ENCODE data around the gene CACNG3. TPM values are rescaled to one million over a fixed set of nuclear protein-coding genes. Genes with fewer than 3 reads are reported as not detected.
"Not testable (repeated sequence)": the region's sequence is repeated elsewhere in the genome, so short reads cannot be mapped to it uniquely, and the experiment has no call there.

The CACNG3 gene
- total RNA-seq, 2 donors from 2014 or later, result not detected

DNA sequence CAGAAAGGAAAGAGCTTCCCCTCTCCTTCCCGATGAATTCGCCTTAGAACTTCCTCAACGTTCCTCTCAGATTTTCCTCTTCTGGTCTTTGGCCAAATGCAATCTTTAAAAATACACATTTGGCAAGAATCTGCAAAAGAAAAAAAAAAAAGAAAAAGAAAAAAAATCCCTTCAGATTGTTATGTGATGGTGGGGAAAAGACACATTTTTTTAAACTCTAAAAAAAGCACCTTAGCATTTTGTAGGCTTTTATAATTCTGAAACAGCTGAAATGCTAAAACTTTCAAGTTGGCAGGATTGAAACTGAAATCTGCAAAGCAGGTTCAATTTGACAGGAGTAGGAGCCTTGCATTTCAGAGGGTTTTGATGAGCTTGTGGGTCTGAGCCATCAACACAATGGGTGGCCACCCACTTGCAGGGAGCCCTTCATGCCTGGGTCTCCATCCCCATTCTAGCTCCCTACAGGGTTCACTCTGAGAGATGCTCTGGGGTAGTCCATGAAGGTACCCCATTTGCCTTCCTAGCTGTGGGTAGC lies 33.1 kb downstream of the CACNG3 start:
- intact Hi-C loops (cut with DNase I), result no loop called here
- H3K36me3 ChIP-seq, result no peaks in the 10 kb centered on the region
- no peaks in the 10 kb centered on the region for H3K4me1 ChIP-seq (replicated peaks)
- H3K4me3 ChIP-seq, result no peak overlapping the region
- no peak overlapping the region for H3K27ac ChIP-seq
- H3K9me3 ChIP-seq, result no peaks in the 10 kb centered on the region
- no peak for DNase-seq (ENCODE audit: low spot score)
- TF ChIP-seq POLR2A (IDR thresholded peaks at IDR 0.05), result no peak
- TF ChIP-seq, protein P1, sequence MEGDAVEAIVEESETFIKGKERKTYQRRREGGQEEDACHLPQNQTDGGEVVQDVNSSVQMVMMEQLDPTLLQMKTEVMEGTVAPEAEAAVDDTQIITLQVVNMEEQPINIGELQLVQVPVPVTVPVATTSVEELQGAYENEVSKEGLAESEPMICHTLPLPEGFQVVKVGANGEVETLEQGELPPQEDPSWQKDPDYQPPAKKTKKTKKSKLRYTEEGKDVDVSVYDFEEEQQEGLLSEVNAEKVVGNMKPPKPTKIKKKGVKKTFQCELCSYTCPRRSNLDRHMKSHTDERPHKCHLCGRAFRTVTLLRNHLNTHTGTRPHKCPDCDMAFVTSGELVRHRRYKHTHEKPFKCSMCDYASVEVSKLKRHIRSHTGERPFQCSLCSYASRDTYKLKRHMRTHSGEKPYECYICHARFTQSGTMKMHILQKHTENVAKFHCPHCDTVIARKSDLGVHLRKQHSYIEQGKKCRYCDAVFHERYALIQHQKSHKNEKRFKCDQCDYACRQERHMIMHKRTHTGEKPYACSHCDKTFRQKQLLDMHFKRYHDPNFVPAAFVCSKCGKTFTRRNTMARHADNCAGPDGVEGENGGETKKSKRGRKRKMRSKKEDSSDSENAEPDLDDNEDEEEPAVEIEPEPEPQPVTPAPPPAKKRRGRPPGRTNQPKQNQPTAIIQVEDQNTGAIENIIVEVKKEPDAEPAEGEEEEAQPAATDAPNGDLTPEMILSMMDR (IDR thresholded peaks at IDR 0.05), result no peak
- no peak for TF ChIP-seq POLR2AphosphoS5 (IDR thresholded peaks at IDR 0.05)
- H3K27me3 ChIP-seq (replicated peaks; ENCODE audit: insufficient read depth), result no peaks in the 10 kb centered on the region
- WGBS, result 71% methylated on average over 3 of the region's 3 CpGs

DNA sequence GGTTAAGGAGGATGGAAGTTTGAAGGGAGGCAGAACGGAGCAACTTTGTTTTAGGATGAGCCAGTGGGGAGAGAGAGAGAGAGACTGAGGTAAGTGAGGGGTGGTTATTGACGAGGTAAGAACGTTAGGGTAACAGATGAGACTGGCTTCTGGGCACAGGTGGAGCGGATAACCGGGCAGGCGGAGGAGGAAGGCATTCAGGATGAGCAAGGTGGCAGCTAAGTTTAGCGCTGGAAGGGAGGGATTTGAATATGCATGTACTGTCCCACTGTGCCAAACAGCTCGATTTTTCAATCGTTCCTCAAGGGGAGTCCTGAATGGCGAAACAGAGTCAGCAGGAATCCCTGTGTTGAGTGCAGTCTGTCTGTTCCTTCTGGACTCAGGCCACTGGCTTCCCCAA lies 35.8 kb downstream of the CACNG3 start:
- Histone ChIP-seq H3K4me3 (no peak overlapping the region), H3K9me3 (no peaks in the 10 kb centered on the region), H3K4me1 (replicated peaks) (no peaks in the 10 kb centered on the region), H3K27ac (no peak overlapping the region), H3K36me3 (no peaks in the 10 kb centered on the region), H3K27me3 (replicated peaks; ENCODE audit: insufficient read depth) (no peaks in the 10 kb centered on the region)
- no peak for DNase-seq (ENCODE audit: low spot score)
- TF ChIP-seq POLR2A (IDR thresholded peaks at IDR 0.05) (no peak), POLR2AphosphoS5 (IDR thresholded peaks at IDR 0.05) (no peak)
- 54% methylated on average over 10 of the region's 10 CpGs for WGBS
- intact Hi-C loops (cut with DNase I), result no loop called here

DNA sequence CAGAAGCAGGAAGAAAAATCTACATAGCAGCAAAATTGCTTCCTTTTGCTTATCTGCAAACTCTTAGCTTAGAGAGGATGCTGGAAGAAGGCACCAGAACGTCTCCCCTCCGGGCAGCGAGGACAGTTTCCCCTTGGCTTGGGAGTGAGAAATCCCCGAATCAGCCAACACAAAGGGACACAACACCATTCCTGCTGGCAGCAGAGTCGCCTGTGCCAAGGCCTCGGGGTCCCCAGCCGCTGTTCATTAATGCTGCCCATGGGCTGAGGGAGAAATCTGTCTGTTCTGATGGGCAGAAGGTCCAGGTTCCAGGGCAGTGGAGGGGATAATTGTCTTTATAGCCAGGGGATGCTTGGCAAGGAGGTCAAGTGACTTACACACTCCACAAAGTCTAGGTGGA lies 38.0 kb downstream of the CACNG3 start:
- 80% methylated on average over 7 of the region's 7 CpGs for WGBS
- no peaks in the 10 kb centered on the region for H3K9me3 ChIP-seq
- intact Hi-C loops (cut with DNase I), result no loop called here
- H3K4me3 ChIP-seq, result no peak overlapping the region
- no peak overlapping the region for H3K27ac ChIP-seq
- DNase-seq (ENCODE audit: low spot score), result no peak
- TF ChIP-seq POLR2A (IDR thresholded peaks at IDR 0.05), result no peak
- TF ChIP-seq, protein P1 (IDR thresholded peaks at IDR 0.05), result no peak
- no peak for TF ChIP-seq POLR2AphosphoS5 (IDR thresholded peaks at IDR 0.05)
- no peaks in the 10 kb centered on the region for H3K4me1 ChIP-seq (replicated peaks)
- no peaks in the 10 kb centered on the region for H3K27me3 ChIP-seq (replicated peaks; ENCODE audit: insufficient read depth)
- no peaks in the 10 kb centered on the region for H3K36me3 ChIP-seq

DNA sequence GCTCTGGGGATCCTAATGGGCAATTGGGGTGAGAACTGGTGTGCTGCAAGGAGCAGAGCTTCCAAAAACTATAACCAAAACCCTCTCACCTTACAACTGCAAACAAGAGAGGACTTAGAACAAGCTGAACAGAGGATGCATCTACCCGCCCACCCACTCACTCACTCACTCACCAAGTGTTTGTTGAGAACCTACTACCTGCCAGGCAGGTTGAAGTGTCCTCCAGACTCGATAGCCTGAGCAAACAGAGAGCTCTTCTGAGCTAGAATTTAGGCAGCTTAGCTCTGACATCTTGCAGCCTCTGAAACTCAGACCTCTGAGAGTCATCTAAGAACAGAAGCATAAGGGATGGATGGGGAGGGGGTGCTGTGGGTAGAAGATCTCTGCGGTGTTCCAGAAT lies 41.2 kb downstream of the CACNG3 start:
- Histone ChIP-seq H3K9me3 (no peaks in the 10 kb centered on the region), H3K4me3 (no peak overlapping the region), H3K27ac (no peak overlapping the region), H3K36me3 (no peaks in the 10 kb centered on the region), H3K4me1 (replicated peaks) (no peaks in the 10 kb centered on the region), H3K27me3 (replicated peaks; ENCODE audit: insufficient read depth) (no peaks in the 10 kb centered on the region)
- TF ChIP-seq POLR2A (IDR thresholded peaks at IDR 0.05) (no peak), POLR2AphosphoS5 (IDR thresholded peaks at IDR 0.05) (no peak)
- TF ChIP-seq, protein P1 (IDR thresholded peaks at IDR 0.05), result no peak
- no peak for DNase-seq (ENCODE audit: low spot score)
- intact Hi-C loops (cut with DNase I), result no loop called here
- WGBS, result 48% methylated on average over 3 of the region's 3 CpGs

DNA sequence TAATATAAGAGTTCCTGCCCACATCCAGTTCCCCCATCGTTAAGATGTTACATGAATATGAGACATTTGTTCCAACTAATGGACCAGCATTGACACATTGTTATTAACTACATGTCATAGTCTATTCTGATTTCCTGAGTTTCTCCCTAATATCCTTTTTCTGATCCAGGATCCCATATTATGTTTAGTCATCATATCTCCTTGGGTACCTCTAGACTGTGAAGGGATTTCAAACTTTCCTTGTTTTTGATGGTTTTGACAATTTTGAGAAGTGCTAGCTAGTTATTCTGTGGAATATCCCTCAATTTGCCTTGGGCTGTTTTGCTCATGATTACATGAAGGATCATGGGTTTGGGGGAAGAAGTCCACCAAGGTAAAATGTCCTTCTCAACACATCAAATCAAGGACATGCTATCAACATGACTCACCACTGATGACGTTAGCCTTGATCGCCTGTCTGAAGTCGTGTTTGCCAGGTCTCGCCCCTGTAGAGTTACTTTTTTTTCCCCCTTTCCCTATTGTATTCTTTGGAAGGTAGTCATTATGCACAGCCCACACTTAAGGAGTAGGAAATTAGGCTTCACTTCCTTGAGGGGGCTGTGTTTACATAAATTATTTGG lies 42.5 kb downstream of the CACNG3 start:
- Histone ChIP-seq H3K9me3 (no peaks in the 10 kb centered on the region), H3K27ac (no peak overlapping the region), H3K4me3 (no peak overlapping the region), H3K27me3 (replicated peaks; ENCODE audit: insufficient read depth) (no peaks in the 10 kb centered on the region), H3K4me1 (replicated peaks) (no peaks in the 10 kb centered on the region), H3K36me3 (no peaks in the 10 kb centered on the region)
- no peak for DNase-seq (ENCODE audit: low spot score)
- TF ChIP-seq POLR2AphosphoS5 (IDR thresholded peaks at IDR 0.05), result no peak
- TF ChIP-seq, protein P1 (IDR thresholded peaks at IDR 0.05), result no peak
- TF ChIP-seq POLR2A (IDR thresholded peaks at IDR 0.05), result no peak
- intact Hi-C loops (cut with DNase I), result no loop called here
- 79% methylated on average over 5 of the region's 5 CpGs for WGBS

DNA sequence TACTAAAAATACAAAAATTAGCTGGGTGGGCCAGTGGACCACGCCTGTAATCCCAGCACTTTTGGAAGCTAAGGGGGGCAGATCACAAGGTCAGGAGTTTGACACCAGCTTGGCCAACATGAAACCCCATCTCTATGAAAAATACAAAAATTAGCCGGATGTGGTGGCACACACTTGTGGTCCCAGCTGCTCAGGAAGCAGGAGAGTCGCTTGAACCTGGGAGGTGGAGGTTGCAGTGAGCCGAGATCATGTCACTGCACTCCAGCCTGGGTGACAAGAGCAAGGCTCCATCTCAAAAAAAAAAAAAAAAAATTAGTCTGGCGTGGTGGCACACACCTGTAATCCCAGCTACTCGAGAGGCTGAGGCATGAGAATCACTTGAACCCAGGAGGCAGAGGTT lies 44.6 kb downstream of the CACNG3 start:
- H3K27me3 ChIP-seq (replicated peaks; ENCODE audit: insufficient read depth); H3K36me3 ChIP-seq; H3K27ac ChIP-seq; intact Hi-C loops (cut with DNase I); H3K4me1 ChIP-seq (replicated peaks); H3K4me3 ChIP-seq; H3K9me3 ChIP-seq; DNase-seq (ENCODE audit: low spot score): not testable (repeated sequence)
- 86% methylated on average over 6 of the region's 6 CpGs for WGBS
